GM19438 (cell line): Measurements from ENCODE around the gene KRT79.

Experiments used
- ATAC-seq: cut with Tn5 transposase; IDR thresholded peaks from one replicate; pipeline ENCODE4 v1.9.1; 2021; ENCODE audit warnings: low read depth; ENCODE audit not compliant: unreplicated experiment

The KRT79 gene

GRCh38 chr12:52820521-52820920 is 13.6 kb downstream of the KRT79 start:
- ATAC-seq: no peak

- ATAC-seq: no peak
Measured at GRCh38 chr12:52819731-52820510, 14.2 kb downstream of the KRT79 start.

- no peak for ATAC-seq
Measured at GRCh38 chr12:52818887-52819420, 15.2 kb downstream of the KRT79 start.

GRCh38 chr12:52818388-52818787 is 15.7 kb downstream of the KRT79 start:
- ATAC-seq: no peak

- no peak for ATAC-seq
Measured at GRCh38 chr12:52817699-52818238, 16.3 kb downstream of the KRT79 start.

- no peak for ATAC-seq
Measured at GRCh38 chr12:52817003-52817698, 17.0 kb downstream of the KRT79 start.

- ATAC-seq: no peak
Measured at GRCh38 chr12:52815676-52816588, 18.2 kb downstream of the KRT79 start.

- no peak for ATAC-seq
Measured at GRCh38 chr12:52815161-52815560, 18.9 kb downstream of the KRT79 start.

GRCh38 chr12:52814710-52815155 is 19.4 kb downstream of the KRT79 start:
- no peak for ATAC-seq

GRCh38 chr12:52813885-52814709 is 20.0 kb downstream of the KRT79 start, which contains the start of gene KRT4:
TSS of gene KRT4 (minus strand) at chr12:52814116. CDS start at chr12:52814058, 58 bp downstream.
- no peak for ATAC-seq

GRCh38 chr12:52813203-52813819 is 20.8 kb downstream of the KRT79 start:
- ATAC-seq: no peak

GRCh38 chr12:52812749-52813148 is 21.4 kb downstream of the KRT79 start:
- no peak for ATAC-seq

- no peak for ATAC-seq
Measured at GRCh38 chr12:52812073-52812400, 22.1 kb downstream of the KRT79 start.

- no peak for ATAC-seq
Measured at GRCh38 chr12:52811191-52812072, 22.7 kb downstream of the KRT79 start.

- ATAC-seq: no peak
Measured at GRCh38 chr12:52810554-52810953, 23.6 kb downstream of the KRT79 start.

- no peak for ATAC-seq
Measured at GRCh38 chr12:52809166-52809565, 24.9 kb downstream of the KRT79 start.

- ATAC-seq: no peak
Measured at GRCh38 chr12:52808573-52809160, 25.4 kb downstream of the KRT79 start.
